ENCODE measurements around the gene C1QBP.
"Not testable (repeated sequence)": the region's sequence is repeated elsewhere in the genome, so short reads cannot be mapped to it uniquely, and the experiment has no call there.

C1QBP gene

DNA sequence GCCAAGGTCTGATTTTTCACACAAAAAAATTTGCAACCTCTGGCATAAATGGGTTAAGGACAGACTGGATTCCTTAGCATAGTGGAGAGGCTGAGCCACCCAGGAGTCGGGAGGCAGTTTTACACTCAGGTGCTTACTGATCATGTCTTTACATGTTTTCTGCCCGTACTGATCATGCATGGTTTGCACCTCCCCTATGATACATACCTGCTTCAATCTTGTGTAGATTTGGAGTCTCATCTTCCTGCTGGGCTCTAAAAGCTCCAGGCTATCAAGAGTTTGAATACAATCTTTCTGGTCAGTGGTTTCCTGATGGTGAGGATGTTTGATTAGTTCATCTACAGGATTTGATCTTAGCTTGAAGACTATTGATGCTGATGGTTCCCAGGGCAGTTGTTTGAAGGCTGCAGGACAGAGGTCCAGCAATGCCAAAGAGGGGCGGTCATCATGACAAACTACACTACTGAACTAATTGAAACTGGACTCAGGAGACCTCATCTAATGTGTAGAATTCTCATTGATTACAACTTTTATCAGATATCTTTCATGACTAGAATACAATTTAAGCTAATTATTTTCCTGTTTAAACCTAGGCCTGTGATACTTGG lies 6.9 kb downstream of the C1QBP start:
- DNase-seq (ENCODE audit: low read depth) = no peak

DNA sequence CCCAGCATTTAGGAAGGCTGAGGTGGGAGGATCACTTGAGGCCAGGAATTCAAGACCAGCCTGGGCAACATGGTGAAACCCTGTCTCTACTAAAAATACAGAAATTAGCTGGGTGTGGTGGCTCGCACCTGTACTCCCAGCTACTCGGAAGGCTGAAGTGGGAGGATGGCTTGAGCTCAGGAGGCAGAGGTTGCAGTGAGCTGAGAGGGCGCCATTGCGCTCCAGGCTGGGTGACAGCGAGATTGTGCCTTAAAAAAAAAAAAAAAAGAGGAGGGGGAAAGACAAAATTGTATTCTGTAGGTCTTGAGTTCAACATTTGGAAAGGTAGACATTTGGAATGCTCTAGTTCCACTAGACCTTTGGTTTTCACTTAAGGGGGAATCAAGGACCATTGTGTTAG lies 7.7 kb downstream of the C1QBP start:
- DNase-seq (ENCODE audit: low read depth) = not testable (repeated sequence)

DNA sequence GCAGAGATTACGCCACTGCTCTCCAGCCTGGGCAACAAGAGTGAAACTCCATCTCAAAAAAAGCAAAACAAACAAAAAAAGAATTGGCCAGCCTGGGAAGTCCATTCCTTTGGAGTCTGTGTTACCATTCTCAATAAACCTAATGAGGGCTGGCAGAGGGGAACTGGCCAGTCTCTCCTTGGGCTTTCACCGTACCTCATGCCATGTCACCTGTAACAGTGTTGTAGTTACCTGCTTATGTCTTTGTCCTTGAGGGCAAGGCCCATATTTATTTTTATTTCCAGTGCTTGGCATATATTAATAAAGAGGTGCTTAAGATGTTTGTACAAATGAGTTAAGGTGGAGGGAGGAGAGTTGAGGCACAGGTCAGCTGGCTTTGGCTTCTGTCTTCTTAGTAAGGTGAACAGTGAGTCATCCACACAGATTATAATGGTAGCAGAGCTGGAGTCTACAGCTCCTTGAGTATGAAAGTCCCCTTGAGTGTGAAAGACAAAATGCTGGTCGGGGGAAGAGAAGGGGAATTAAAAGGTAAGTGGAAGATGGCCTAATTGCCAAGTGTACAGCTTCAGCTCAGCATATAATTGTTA lies 8.4 kb downstream of the C1QBP start:
- peak; percentile 17 for DNase-seq (ENCODE audit: low read depth)

DNA sequence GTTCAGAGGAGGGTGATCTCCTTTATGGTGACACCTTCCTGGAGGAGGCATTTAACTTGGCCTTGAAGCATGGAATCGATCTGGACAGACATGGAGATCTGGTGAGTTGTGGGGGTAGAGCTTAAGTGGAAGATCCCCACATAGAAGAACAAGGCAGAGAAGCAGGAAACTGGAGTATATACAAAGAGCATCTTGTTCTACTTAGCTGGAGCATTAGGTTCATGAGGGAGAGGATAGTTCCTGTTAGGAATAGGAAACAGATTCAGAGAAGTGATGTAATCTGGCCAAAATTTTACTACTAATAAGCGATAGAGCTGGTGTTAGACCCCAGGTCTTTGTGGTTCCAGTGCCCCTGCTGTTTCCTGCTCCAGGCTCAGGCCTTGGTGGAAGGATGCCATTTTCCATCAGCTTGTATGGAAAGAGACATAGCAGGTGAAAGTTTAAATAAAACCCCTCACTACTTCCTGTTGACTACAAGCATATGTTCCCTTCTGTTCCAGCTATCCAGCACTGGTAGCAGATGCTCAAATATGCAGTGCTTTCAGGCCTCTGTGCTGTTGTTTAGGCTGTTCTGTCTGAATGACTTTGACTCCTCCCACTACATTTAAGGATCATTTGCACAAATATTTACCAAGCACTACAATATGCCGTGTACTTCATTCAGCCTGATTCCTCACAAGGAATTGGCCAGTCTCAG lies 9.6 kb downstream of the C1QBP start:
- peak; percentile 67 for DNase-seq (ENCODE audit: low read depth)

DNA sequence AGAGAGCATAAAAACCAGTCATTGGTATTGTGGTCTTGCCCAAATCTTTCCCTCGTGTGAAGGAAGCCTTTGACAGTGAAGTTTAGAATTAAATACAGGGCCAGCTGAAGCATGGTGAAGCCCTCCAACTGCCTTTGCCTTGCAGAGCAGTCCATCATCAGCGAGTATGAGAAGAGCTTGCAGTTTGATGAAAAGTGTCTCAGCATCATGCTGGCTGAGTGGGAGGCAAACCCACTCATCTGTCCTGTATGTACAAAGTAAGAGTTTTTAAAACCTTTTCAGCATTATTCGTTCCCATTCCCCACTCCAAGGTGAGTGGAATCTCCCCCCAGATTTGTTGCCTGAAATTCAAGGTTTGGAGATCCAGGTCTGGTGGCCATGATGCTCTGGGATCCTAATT lies 13.1 kb downstream of the C1QBP start:
- DNase-seq (ENCODE audit: low read depth) = no peak

DNA sequence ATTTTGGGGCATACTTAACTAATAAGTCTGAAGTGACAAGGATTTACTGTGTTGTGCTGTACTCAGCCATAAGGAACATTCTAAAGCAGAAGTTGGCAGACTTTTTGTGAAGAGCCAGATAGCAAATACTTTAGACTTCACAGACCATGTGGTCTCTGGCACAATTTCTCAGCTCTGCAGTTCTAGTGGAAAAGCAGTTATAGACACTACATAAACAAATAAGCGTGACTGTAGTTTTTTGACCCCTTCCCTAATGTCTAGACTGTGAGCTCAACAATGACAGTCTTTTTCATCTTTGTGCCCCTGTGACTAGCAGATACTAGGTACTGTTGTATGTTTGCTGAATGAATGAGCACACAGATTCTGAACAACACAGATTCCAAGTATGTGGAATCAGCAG lies 14.0 kb downstream of the C1QBP start:
- peak; percentile 56 for DNase-seq (ENCODE audit: low read depth)

DNA sequence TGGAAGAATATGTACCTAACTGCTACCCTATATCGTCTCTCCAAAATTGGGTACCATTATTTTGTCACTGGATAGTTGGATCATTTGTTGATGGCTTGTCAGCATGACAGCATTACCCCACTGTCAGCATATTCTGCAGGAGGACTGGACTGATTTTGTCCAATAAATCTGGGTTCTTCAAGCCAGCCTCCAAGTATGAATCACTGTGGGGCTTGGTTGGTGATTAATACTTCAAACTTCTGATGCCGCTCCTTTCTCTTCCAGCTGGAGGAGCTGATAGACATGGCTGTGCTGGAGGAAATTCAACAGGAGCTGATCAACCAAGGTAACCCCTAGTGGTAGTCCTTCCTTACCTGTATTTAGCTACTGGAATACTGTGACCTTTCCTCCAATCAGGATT lies 16.4 kb downstream of the C1QBP start:
- DNase-seq (ENCODE audit: low read depth) = peak; percentile 88

DNA sequence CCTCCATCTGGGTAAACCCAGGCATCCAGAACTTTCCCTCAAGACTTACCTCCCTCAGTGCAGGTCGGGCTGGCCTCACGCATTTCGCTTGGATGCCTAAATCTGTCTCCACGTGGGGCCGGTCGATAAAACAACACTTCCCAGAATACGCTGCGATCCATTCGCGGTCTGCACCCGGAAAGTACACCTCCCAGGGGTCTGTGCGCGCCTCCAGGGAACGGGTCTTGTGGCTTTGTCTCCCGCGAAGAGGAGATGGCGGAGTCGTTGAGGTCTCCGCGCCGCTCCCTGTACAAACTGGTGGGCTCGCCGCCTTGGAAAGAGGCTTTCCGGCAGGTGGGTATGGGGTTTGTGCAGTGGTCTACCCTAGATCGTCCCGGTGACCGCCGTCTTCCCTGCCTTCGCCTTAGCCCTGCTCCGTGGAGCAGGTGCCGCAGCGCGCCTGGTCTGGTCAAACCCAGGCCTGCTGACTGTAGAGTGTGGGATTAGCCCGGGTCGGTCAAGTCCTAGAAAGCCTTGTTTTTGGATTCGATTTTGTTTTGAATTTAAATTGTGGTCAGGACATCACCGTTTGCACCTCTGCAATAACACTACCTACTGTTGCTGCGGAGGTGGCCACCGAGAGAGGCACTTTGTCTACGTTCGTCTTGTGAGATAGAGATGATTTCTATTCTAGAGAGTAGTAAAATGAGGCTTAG lies 18.8 kb downstream of the C1QBP start, which contains the start of gene RPAIN:
Gene RPAIN (plus strand): TSS at position 224 of the 695 bp plus-strand sequence. CDS start 29 bp downstream, at position 253.
- peak; percentile 90 for DNase-seq (ENCODE audit: low read depth)

DNA sequence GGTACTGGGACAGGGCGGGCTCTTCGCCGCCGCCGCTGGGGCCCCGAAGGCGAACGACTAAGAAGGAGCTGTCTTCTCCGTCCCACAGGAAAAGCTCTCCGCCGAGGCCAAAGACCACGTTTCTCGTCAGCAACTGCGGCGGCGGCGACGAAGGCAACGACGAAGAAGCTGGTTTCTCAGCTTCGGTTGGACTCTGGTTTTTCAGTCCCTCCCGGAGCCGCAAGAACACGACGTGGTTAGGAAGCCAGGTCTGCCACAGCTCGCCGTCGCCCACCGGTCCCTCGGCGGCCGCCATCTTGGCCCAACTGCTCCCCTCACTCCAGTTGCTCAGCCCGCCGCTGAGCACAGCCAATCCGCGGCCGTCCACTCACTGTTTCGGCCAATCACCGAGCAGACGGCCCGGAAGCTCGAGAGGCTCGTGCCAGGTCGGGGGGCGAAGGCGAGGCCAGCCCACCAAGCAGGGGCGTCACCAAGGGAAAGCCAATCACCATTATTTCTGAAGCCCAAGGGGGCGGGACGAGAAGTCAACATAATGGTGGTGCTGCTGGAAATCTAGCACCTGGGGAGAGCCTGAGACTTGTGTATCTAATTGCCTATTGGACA lies 19.5 kb downstream of the C1QBP start, which contains the start of gene NUP88:
Gene NUP88 (minus strand): TSS at position 307 of the 603 bp plus-strand sequence. CDS start 12 bp downstream, at position 295.
- DNase-seq (ENCODE audit: low read depth) = peak; percentile 99

DNA sequence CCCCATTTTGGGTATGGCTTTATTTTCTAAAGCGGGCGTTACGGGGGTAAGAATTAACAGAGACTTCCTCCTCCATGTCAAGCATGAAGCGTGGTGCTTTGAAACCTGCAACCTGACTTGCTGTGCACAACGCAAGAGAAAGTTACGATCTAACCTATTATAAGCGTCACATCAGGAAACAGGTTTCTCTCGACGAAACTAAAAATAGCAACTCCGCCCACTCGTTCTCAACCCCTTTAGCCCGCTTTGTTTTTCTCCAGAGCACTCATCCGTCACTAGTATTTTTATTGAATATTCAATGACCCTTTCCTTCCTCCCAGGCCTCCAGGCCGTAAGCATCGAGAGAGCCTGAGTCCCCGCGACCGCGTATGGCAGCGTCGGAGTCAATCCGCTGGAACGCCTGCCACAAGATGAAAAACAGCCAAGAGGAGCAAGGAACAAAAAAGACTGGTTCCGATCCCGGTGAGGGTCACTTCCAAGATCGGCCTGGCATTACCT lies 20.0 kb downstream of the C1QBP start:
- DNase-seq (ENCODE audit: low read depth) = peak; percentile 62

DNA sequence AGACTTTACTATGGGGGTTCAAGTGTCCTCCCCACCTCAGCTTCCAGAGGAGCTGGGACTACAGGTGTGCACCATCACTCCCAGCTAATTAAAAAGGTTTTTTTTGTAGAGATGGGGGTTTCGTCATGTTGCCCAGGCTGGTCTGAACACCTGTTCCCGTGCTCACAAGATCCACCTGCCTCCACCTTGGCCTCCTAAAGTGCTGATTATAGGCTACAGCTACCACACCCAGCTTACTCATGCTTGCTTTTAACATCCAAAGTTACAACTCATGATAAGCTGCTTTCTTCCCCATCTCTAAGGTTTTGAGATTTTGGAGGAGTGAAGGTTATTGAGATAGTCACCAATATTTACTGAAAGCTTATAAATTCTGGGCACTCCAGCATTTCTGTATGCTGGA lies 22.1 kb downstream of the C1QBP start:
- no peak for DNase-seq (ENCODE audit: low read depth)

DNA sequence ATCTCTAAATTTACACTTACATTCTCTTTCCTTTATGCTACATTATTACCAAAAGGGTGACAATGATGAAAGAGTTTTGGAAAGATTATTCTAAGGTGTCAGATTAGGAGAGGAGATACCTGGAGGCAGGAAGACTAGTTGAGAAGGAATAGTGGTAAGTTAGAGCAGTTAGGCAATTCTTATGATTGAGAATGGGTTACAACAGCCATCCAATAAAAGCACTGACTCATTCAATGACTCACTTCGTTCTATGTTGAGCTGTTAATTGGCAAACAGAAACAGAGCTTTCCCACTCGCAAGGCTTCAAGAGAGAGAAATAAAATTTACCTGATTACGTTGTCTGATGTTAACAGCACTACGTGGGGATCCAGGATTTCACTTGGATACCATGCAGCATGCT lies 25.3 kb downstream of the C1QBP start:
- peak; percentile 90 for DNase-seq (ENCODE audit: low read depth)

DNA sequence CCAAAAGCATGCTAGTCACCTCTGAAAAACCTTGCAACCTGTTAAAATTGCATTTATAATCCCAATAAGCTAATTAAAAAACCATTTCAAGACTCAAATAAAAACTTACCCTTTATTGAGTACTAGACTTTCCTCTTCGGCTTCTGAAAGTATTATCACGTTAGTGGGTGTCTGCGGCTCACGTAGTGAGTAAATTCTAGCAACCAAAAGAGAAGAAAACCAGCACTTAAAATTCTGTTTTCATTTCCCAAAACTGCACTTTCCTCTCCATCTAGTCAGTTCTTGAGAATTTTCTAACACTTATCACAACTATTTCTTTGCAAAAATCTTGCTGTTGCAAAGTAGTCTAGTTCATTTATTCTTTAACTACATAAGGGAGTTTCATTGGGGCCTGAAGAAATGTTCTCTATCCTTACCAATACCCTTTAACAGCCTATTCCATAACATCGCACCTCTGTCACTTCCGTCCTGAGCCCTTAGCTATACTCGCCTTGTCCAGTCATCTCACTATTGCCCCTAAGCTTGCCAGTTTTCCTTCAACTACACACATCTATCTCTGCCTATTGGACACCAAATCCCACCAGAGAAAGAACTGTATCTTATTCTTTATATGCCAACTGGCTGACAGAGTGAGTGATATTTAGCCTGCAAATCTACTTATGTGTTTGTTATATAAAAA lies 28.2 kb downstream of the C1QBP start:
- DNase-seq (ENCODE audit: low read depth) = no peak

DNA sequence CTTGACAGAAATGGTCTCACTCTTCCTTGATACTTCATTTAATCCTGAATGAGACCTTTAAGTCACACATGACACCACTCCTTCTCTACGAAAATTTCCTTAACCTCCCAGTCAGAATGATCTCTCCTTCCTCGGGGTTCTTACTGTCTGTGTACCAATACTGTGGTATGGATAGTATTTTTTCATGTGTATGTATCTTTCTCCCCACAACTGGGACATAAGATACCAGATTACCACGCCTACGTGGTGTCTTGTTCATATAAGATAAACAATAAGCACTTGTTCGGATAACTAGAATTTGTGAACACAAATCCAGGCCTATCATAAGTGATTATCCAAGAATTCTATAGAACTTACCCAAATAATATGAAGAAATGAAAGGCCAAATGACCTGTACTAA lies 30.8 kb downstream of the C1QBP start:
- no peak for DNase-seq (ENCODE audit: low read depth)

DNA sequence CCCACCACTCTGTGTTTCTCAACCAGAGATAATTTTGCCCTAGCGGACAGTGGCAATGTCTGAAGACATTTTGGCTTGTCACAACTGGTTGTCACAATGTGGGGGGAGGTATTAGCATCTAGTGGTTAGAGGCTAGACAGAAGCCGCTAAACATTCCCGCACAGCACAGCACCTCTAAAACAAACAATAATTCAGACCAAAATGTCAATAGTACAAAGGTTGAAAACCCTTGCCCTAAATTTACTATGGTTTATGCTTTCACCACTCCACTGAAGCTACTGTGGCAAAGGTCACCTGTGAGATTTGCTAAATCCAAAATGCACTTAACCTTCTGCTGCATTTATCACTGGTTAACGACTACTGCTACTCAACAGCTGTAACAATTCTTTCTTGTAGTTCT lies 33.6 kb downstream of the C1QBP start:
- no peak for DNase-seq (ENCODE audit: low read depth)

DNA sequence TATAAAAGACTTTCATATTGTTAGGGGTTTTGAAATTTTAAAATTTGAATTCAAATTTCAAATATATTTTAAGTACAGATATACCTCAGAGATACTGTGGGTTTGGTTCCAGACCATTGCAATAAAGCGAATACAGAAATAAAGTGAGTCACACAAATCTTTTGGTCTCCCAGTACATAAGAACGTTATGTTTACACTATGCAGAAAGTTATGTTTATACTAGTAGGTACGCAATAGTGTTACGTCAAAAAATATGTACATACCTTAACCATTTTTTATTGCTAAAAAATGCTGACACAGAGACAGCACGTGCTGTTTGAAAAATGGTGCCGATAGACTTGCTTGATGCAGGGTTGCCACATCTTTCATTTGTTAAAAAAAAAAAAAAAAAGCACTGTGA lies 39.2 kb downstream of the C1QBP start:
- DNase-seq (ENCODE audit: low read depth) = peak; percentile 86

DNA sequence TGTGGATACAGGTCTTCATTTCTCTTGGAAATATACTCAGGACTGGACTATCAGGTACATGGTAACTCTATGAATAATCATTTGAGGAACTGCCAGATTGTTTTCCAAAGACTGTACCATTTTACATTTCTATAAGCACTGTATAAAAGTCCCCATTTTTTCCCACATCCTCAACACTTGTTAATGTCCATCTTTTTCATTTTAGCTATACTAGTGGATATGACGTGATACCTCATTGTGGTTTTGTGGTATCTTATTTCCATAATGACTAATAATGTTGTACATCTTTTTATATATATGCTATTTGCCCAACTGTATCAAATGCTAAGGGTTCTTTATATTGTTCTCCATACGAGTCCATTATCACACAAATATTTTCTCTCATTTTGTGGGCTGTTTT lies 42.3 kb downstream of the C1QBP start:
- DNase-seq (ENCODE audit: low read depth) = no peak

DNA sequence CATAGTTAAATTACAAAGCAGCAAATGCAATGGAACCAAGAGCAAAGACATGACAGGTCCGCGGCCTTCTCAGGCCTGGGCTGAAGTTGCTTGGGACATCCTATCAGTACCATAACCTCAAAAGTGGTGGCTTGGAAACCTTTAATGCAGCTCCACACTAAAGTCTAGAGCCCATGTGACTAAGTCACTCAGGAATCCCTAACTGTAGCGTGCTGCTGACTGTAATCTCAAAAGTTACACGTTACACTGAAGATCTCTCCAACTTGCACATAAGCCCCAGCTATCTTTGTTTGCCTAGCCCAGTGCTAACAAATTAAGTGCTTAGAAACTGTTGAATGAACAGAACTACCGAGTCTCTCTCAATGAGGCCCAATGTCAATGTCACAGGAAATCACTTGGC lies 47.3 kb downstream of the C1QBP start:
- peak; percentile 17 for DNase-seq (ENCODE audit: low read depth)
